Gastrocnemius medialis (tissue), 4 donors: ENCODE measurements around the gene ACSL4. TPM values are rescaled to one million over a fixed set of nuclear protein-coding genes. Genes with fewer than 3 reads are reported as not detected.

Experiments
- ATAC-seq, 2 donors: fragments of 150-250 bp; one replicate each; pipeline ENCODE4 v1.9.1; 2016
- DNase-seq, 2 donors: peaks; one replicate each; pipeline ENCODE4 v3.0.0-alpha.2; 2019
- H3K27ac ChIP-seq, 4 donors: fragments of 200-600 bp; sonication (generic); 1 replicate in 1 of 4; 2 replicates in 3 of 4; pipeline ENCODE4 v1.5.1; 2016 to 2018; ENCODE audit warnings: mild to moderate bottlenecking in 2 of 4, moderate library complexity in 1 of 4
- H3K27me3 ChIP-seq, 3 donors: fragments of 200-600 bp; sonication (generic) in 2 of 3; 1 replicate in 1 of 3; 2 replicates in 2 of 3; pipeline versions ENCODE4 v1.5.1 to v1.6.0; 2016 to 2019; ENCODE audit warnings: mild to moderate bottlenecking in 1 of 3, moderate library complexity in 1 of 3
- H3K36me3 ChIP-seq, 2 donors: fragments of 200-600 bp; sonication (generic) in 1 of 2; one replicate each; pipeline ENCODE4 v1.5.1; 2017 to 2018
- H3K4me1 ChIP-seq, 2 donors: fragments of 200-600 bp; sonication (generic) in 1 of 2; one replicate each; pipeline ENCODE4 v1.5.1; 2016 to 2017; ENCODE audit warnings: mild to moderate bottlenecking in 2 of 2
- H3K4me3 ChIP-seq, 4 donors: fragments of 200-600 bp; sonication (generic) in 3 of 4; 1 replicate in 1 of 4; 2 replicates in 3 of 4; pipeline ENCODE4 v1.5.1; 2016 to 2019; ENCODE audit warnings: mild to moderate bottlenecking in 2 of 4
- H3K9me3 ChIP-seq, 3 donors: fragments of 200-600 bp; sonication (generic) in 2 of 3; 1 replicate in 1 of 3; 2 replicates in 2 of 3; pipeline ENCODE4 v1.5.1; 2016 to 2019
- CTCF ChIP-seq, 5 experiments: fragments of 450-650 bp in 3 of 5; fragments of 200-600 bp in 2 of 5; sonication (generic) in 2 of 5; IDR thresholded peaks in 4 of 5; conservative IDR thresholded peaks in 1 of 5; 1 replicate in 4 of 5; 2 replicates in 1 of 5; pipeline ENCODE4 v1.5.1; 2016 to 2019; ENCODE audit warnings: antibody characterized with exemption in 5 of 5, mild to moderate bottlenecking in 3 of 5, moderate library complexity in 3 of 5
- POLR2A ChIP-seq, 2 donors: fragments of 450-650 bp; IDR thresholded peaks; one replicate each; pipeline ENCODE4 v1.6.1; 2017; ENCODE audit warnings: antibody characterized with exemption in 2 of 2, mild to moderate bottlenecking in 2 of 2, moderate library complexity in 2 of 2
- in situ Hi-C, 4 donors: fragments of 200-750 bp; cut with MboI; loops; one replicate each; pipeline versions ENCODE4 v1.15.0 to v1.8.0; 2017; ENCODE audit warnings: low sequenced_read_pairs in 4 of 4
- intact Hi-C: fragments of 100-400 bp; cut with DNase I; formaldehyde crosslinking; loops from one replicate; pipeline ENCODE4 v1.15.1; 2023; ENCODE audit warnings: low total_unique reads
- total RNA-seq, 4 donors: library from RNA; depleted of rRNA; stranded (reverse); fragments of >200 nt; gene quantifications; one replicate each; pipeline versions ENCODE4 v1.1.0 to v1.2.3, GENCODE V29; 2016

Gene ACSL4
- total RNA-seq, 4 donors from 2014 or later, result 18.7 to 259 (median 132) TPM

GRCh38 chrX:109775386-109775785 lies 42.3 kb upstream of the ACSL4 start:
- H3K4me3 ChIP-seq, result no peak overlapping the region
- intact Hi-C loops (no loop called here), in situ Hi-C loops (no loop called here)
- no peak overlapping the region for H3K27ac ChIP-seq
- TF ChIP-seq POLR2A (IDR thresholded peaks at IDR 0.05) (no peak), CTCF (IDR thresholded peaks at IDR 0.05 in 4 of 5, conservative IDR thresholded peaks at IDR 0.05 in 1 of 5) (no peak)
- ATAC-seq (no peak), DNase-seq (no peak)
- H3K9me3 ChIP-seq, result no peaks in the 10 kb centered on the region
- H3K4me1 ChIP-seq, result no peaks in the 10 kb centered on the region
- H3K36me3 ChIP-seq, result no peaks in the 10 kb centered on the region
- H3K27me3 ChIP-seq, result no peaks in the 10 kb centered on the region

GRCh38 chrX:109774706-109775105 lies 41.6 kb upstream of the ACSL4 start:
- in situ Hi-C loops (no loop called here), intact Hi-C loops (no loop called here)
- Histone ChIP-seq H3K27ac (no peak overlapping the region), H3K9me3 (no peaks in the 10 kb centered on the region), H3K27me3 (no peaks in the 10 kb centered on the region), H3K4me3 (no peak overlapping the region), H3K4me1 (no peaks in the 10 kb centered on the region), H3K36me3 (no peaks in the 10 kb centered on the region)
- DNase-seq (no peak), ATAC-seq (peak; percentile 46 to 56)
- TF ChIP-seq CTCF (IDR thresholded peaks at IDR 0.05 in 4 of 5, conservative IDR thresholded peaks at IDR 0.05 in 1 of 5), result no peak
- no peak for TF ChIP-seq POLR2A (IDR thresholded peaks at IDR 0.05)

GRCh38 chrX:109774136-109774535 lies 41.1 kb upstream of the ACSL4 start:
- no peak for DNase-seq
- H3K4me3 ChIP-seq, result no peak overlapping the region
- intact Hi-C loops, result no loop called here
- ATAC-seq, result no peak
- H3K27me3 ChIP-seq, result no peaks in the 10 kb centered on the region
- TF ChIP-seq POLR2A (IDR thresholded peaks at IDR 0.05), result no peak
- no peak for TF ChIP-seq CTCF (IDR thresholded peaks at IDR 0.05 in 4 of 5, conservative IDR thresholded peaks at IDR 0.05 in 1 of 5)
- H3K9me3 ChIP-seq, result no peaks in the 10 kb centered on the region
- no peak overlapping the region for H3K27ac ChIP-seq
- in situ Hi-C loops, result no loop called here
- no peaks in the 10 kb centered on the region for H3K36me3 ChIP-seq
- no peaks in the 10 kb centered on the region for H3K4me1 ChIP-seq

- TF ChIP-seq CTCF (IDR thresholded peaks at IDR 0.05 in 4 of 5, conservative IDR thresholded peaks at IDR 0.05 in 1 of 5), result no peak
- DNase-seq (no peak), ATAC-seq (no peak)
- Histone ChIP-seq H3K27me3 (no peaks in the 10 kb centered on the region), H3K4me3 (no peak overlapping the region), H3K36me3 (no peaks in the 10 kb centered on the region), H3K9me3 (no peaks in the 10 kb centered on the region), H3K27ac (no peak overlapping the region), H3K4me1 (no peaks in the 10 kb centered on the region)
- in situ Hi-C loops, result no loop called here
- intact Hi-C loops, result no loop called here
Measured at GRCh38 chrX:109773374-109773773, 40.3 kb upstream of the ACSL4 start.

GRCh38 chrX:109770780-109771179 lies 37.7 kb upstream of the ACSL4 start:
- ATAC-seq (no peak), DNase-seq (no peak)
- no peak overlapping the region for H3K4me3 ChIP-seq
- intact Hi-C loops, result no loop called here
- H3K36me3 ChIP-seq, result no peaks in the 10 kb centered on the region
- no peaks in the 10 kb centered on the region for H3K27me3 ChIP-seq
- no peaks in the 10 kb centered on the region for H3K4me1 ChIP-seq
- H3K9me3 ChIP-seq, result peaks cover 0 to 3% (median 0%) of the 10 kb centered on the region in 3 donors
- in situ Hi-C loops, result no loop called here
- no peak overlapping the region for H3K27ac ChIP-seq
- TF ChIP-seq POLR2A (IDR thresholded peaks at IDR 0.05) (no peak), CTCF (IDR thresholded peaks at IDR 0.05 in 4 of 5, conservative IDR thresholded peaks at IDR 0.05 in 1 of 5) (no peak)
